Fibroblast of skin of abdomen (primary cell): Measurements from ENCODE around the gene VAPB.
A peak's percentile ranks its signal among the peaks of the same experiment; 100 is the strongest.

ENCODE experiments used
- DNase-seq: peaks from one replicate; pipeline ENCODE4 v3.0.0-alpha.2; 2013

Gene VAPB

DNA sequence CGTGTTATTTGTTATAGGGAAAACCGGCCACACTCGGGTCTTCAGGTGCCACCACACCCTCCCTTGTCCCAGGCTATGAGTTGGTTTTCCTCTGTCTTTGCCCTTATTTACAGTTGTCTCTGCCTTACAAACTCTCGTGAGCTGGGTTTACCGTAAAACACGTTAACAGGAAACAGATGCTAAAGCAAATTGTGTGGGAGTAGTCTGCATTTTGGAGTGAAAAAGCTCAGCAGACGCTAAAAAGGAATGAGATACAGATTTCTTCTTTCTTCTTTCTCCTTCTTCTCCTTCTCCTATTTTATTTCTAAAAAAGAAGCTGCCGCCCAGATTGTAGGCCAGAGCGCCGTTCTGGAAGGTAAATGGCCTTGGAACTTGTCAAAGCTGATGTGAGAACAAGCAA, 74.2 kb downstream of the VAPB start:
- no peak for DNase-seq

DNA sequence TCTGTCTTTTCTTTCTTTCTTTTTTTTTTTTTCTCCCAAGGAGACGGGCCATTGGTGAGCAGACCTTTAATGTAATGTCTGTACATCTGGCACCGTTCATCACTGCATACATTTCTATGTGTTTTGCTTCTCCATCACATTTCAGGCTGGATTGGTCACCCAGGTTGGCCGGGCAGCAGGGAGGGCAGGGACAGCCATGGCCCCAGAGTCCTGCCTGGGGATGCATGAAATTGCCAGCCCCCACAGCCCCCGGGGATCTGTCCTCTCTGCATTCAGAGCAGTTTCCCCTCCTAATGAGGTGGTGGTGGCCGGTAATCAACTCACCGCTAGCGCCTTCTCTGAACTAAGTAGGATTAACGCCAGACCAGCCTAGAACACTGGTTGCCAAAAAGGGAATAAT, 75.8 kb downstream of the VAPB start:
- no peak for DNase-seq

DNA sequence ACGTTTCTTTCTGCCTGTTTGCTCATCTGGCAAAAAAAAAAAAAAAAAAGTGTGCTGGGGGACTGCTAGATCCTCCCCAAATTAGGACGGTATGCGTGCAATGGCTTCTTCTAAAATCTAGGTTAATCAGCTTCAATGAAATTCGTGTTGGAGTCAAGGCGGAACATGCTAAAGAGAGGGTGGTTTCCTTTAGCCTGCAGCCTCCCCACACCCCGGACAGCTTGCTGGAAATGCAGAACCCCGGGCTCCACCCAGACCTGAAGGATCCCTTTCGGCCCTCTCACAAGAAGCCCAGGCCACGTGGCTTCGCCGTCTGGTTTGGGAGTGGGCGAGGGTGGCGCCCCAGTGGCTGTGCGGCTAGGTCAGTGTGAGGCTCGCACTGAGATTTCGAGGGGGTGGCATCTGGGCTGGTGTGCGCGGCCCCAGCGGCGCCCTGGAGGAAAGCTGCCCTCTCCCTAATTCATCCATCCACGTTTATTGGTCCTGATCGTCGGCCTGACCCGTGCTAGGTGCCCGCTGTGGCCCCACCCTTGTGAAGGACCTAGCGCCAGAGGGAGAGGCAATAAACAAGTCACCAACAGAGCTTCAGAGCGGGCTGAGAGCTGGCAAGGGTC, 77.2 kb downstream of the VAPB start:
- DNase-seq: no peak

- no peak for DNase-seq
These were observed 77.9 kb downstream of the VAPB start for GRCh38 chr20:58466729-58467571.

GRCh38 chr20:58467572-58468527, 78.8 kb downstream of the VAPB start:
- no peak for DNase-seq

DNA sequence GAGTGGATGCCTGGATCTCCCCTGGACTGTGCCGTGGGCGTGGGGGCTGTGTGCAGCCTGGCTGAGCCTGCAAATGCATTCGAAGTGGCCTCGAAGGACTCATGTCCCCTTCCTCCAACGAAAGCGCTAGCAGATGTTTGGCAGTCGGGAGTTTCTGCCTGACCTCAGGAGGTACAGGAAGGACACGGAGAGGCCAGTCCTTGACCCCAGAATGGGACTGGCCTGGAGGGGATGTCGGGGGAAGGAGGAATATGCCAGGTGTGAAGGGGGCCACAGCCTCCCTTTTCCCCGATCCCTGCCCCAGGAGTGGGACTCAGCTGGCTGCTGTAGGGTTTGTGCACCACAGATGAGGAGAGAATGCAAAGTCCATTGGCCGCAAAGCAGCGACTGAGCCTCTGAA, 80.6 kb downstream of the VAPB start:
- no peak for DNase-seq

DNA sequence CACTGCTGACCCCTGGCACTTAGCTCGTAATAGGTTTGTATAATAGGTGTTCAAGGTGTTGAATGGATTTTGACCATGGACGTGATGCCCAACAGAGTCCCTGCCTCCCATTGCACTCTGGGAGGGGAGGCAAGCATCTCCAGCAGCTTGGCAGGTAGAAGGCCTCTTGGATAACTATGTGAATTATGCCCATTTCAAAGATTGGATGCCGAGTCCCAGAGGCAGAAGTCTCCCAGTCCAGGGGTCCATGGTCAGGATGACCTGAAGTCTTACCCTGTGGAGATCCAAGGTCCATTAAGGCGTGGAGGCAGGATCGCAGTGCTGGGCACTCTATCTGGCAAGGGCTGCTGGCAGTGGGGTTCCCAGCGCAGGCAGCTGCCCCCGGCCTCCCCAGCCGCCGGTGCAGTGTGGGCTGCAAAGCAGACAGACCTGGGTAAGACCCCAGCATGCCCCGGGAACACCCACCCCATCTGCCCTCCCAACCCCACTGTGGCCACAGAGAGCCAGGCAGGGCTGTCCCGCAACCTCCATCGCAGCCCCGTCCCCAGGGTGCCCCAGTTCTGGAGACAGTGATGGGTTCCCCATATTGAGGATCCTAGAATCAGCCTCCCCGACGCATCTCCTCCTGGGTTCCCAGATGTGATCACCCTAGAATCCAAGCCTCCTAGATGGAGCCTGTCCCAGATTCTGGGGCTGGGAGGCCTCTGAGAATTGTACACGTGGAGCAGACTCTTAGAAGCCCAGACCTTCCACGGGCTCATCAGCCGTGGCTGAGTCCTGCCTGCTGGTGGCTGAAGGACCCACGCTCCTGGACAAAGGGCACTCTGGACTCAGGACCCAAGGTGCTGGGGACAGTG, 81.5 kb downstream of the VAPB start:
- DNase-seq: no peak

DNA sequence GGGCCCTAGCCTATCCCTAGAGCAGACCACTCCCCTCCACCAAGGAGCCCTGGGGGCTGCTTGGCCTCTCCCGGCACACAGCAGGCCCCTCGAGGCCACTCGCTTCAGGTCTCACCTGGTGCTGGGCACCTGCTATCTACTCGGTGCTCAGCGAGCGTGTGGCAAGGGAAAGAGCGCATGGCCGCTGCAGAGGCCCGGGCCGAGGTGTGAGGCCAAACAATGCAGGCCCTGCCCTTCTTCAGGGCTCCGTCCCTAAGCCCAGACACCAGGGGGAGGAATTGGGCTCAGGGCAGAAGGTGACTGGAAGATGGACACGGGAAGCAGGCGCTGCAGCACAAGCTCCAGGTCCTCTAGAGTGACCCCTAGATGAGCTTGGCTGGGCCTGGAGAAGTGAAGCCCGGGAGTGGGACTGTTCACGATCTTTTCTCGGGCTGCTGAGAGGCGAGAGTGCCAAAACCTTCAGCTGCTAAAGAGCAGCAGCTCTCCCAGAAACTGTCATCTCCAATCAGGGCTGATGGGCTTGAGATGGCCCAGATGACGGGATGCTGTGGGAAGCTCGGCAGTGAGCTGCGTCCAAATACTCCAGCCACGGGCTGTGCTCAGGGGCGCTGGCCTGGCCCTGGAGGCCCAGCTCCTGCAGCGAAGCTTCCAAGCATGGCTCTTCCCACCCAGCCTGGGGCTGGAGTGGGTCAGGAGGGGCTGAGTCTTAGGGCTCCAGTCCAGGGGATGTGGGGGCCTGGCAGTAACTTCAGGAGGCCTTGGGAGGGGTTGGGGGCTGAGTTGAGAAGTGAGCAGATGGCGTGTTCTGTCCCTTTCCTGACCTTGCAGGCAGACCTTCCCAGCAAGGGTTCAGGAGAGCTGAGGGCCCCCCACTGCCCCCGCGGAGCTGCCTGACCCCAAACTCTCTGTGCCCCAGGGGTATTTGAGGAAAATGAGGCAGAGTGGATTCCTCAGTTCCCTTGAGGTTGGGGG, 82.5 kb downstream of the VAPB start:
- DNase-seq: peak; percentile 77

GRCh38 chr20:58472273-58473018, 83.4 kb downstream of the VAPB start:
- DNase-seq: no peak

DNA sequence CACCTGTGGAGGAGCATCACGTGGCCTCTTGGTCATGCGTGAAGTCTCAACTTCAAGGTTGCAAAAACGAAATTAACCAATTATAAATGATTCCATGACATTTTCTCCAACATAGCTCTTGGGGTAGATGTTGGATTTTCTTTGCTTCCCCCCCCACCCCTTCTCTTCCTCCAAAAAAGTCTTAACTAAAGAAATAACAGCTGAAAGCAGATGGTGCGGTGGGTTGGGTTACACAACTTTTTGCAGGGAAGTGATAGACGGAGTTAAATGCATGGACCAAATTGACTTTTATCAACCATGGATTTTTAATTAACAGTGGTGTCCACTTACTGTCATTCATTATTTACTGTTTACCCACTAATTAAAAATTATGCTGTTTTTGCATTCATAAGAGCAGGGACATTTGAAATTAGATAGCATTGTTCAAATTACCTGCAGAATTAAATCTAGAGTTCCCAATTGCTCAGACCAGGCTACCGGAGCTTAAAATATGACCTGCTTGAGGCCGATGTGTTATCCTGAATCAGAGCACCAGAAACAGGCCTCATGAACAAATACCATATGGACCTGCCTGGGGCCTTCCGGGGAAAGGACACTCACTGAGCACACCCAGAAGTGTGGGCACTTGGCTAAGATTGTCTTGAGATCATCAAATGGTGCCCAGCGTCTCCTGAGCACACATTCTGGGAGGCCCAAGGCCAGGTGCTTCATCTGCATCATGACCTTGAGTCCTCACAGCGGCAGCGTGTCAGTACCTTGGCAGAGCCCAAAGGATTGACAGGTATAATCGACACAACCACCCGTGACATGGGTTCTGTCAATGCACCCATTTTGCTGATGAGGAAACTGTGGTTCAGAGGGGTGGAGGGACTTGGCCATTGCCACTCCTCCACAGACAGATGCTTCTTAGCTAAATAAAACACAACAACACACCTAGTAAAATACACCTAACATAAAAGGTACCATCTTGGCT, 84.7 kb downstream of the VAPB start:
- DNase-seq: no peak

DNA sequence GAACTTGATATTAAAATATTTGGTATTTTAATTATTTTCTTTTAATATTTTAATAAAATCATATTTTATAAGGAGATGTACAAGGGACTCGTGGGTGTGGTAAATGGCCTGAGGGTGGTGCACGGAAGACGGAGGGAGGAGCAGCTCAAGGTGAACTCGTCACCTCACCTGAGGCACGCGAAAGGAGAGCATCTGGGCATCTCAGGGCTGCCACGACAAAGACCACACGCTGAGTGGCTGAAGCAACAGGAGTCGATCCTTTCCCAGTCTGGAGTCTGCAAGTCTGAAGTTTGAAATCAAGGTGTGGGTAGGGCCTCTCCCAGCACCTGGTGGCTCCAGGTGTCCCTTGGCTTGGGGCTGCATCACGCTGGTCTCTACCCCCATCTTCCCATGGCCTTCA, 86.4 kb downstream of the VAPB start:
- no peak for DNase-seq

DNA sequence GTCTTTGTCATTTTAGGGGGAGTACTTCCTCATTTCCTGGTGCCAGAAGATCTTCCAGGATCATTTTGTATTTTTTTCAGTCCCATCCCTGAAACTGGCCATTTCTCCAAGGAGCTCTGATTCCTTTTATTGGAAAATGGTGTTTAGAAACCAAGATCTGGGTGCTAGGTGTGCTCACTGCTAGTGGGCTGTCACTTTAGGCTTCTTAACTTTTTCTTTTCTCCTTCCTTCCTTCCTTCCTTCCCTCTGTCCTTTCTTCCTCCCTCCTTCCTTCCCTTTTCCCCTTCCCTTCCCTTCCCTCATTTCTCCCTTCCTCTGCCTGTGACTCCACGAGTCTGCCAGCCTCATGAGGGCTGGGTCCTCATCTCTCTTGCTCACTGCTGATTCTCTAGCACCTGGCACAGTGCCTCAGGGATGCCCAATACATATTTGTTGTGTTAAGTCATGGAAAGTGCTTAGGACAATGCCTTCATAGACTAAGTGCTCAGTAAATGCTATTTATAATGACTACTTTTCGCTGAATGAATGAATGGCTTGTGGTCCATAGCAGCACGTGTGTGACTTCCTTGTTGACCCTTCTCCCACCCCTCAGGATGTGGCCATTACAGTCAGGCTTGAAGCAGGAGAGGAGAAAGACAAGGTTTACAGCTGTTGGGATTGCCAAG, 89.2 kb downstream of the VAPB start:
- no peak for DNase-seq

DNA sequence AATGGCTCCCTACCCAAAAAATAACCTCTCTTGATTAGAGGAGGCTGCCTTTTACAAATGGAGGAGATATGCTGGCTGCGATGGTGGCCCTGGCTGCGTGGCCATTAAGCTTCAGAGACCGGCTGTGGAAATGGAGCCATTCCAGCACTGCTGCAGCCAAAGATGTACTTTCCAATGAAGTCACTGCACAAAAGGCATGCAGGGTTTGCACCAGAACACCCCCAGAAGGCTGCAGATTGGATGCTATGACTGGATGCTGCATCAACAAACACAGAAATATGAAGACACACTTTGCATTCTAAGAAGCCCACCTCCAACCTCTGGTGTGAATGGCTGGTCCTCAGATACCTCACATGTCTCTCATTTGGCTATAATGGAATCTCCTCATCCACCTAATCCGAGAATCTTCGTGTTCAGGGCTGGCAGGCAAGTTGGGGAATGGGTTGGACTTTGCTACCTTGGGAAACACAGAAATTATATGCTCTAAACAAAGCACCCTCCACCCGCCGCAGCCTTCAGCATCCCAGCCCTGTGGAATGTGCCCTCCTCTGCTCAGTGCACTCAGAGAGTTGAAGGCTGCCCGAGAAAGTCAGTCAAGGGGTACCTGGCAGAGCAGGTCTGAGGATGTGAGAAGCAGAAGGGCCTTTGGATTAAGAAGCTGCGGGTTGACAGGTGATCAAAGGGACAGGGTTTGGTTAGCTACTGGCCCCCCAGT, 90.9 kb downstream of the VAPB start:
- no peak for DNase-seq

DNA sequence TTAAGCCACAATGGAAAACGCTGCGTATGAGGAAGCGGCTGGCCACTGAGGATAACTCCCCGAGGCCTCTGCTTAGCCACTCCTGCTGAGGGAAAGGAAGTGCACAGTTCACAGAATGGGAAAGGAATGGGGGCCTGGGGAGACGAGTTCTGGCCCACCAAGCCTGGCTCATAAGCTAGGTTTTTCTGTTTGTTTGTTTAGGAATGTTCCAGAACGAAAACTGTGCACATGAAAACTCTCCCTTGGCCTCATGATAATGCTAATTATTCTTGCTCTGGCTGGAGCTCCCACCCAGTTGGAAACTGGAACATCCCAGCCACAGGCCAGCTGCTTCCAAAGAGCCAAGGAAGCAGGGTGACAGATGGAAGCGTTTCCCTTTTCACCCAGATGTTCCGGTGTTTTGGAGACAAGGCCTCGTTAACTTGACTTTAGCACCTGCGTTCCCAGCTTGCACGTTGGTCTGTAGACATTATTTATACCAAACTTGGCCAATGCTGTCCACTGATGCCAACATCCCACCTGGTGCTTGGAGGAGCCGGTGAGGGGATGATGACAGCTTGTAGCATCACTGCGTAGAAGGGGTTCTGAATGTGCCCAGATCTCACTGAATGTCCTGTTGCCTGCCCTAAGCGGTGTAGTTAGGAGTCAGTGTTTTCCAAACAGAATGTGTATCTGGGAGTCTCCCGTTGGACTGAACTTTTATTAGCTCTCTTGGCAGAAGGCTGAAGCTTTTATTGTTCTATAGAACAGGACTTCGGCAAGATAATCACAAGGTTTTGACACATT, 91.7 kb downstream of the VAPB start:
- DNase-seq: no peak

GRCh38 chr20:58481481-58482021, 92.5 kb downstream of the VAPB start:
- peak; percentile 40 for DNase-seq

- DNase-seq: peak; percentile 13
These were observed 93.4 kb downstream of the VAPB start for GRCh38 chr20:58482416-58482815.

DNA sequence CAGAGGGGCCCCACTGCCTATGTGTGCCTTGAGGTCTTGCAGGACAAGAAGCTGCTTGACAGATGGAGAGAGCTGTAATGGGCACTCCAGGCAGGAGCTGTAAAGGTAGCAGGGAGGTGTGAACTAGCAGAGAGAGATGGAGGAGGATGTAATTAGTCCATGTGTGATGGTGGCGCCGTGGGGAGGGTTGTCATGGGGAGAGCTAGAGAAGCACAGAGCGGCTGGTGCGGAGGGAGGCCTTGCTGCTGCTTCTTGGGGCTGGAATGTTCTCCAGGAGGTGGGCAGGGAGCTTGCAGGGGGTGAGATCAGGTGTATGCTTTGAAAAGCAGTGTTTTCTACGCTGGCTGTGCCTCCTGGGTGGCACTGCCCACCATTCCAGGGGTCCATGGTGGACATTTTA, 94.0 kb downstream of the VAPB start:
- DNase-seq: no peak
